ENCODE data around the gene MYH10.

The MYH10 gene

GRCh38 chr17:8602679-8603078, 27.8 kb downstream of the MYH10 start:
- no peak for DNase-seq

- no peak for DNase-seq
Measured at GRCh38 chr17:8599351-8600011, 31.0 kb downstream of the MYH10 start.

- DNase-seq: no peak
Measured at GRCh38 chr17:8598913-8599312, 31.6 kb downstream of the MYH10 start.

- no peak for DNase-seq
Measured at GRCh38 chr17:8593830-8594229, 36.7 kb downstream of the MYH10 start.

- no peak for DNase-seq
Measured at GRCh38 chr17:8593276-8593675, 37.2 kb downstream of the MYH10 start.

GRCh38 chr17:8588877-8589554, 41.5 kb downstream of the MYH10 start:
- DNase-seq: no peak

GRCh38 chr17:8586766-8587165, 43.8 kb downstream of the MYH10 start:
- no peak for DNase-seq

GRCh38 chr17:8585911-8586310, 44.6 kb downstream of the MYH10 start:
- no peak for DNase-seq

GRCh38 chr17:8583954-8584353, 46.6 kb downstream of the MYH10 start:
- DNase-seq: no peak

GRCh38 chr17:8580952-8581658, 49.4 kb downstream of the MYH10 start:
- no peak for DNase-seq

- DNase-seq: no peak
Measured at GRCh38 chr17:8577868-8578267, 52.7 kb downstream of the MYH10 start.

- DNase-seq: no peak
Measured at GRCh38 chr17:8576559-8577294, 53.8 kb downstream of the MYH10 start.

- peak; percentile 31 for DNase-seq
Measured at GRCh38 chr17:8574687-8575086, 55.8 kb downstream of the MYH10 start.

- peak; percentile 26 for DNase-seq
Measured at GRCh38 chr17:8572764-8573163, 57.8 kb downstream of the MYH10 start.

- DNase-seq: no peak
Measured at GRCh38 chr17:8563981-8564602, 66.4 kb downstream of the MYH10 start.

GRCh38 chr17:8563024-8563776, 67.3 kb downstream of the MYH10 start:
- no peak for DNase-seq

- DNase-seq: no peak
Measured at GRCh38 chr17:8558144-8558543, 72.4 kb downstream of the MYH10 start.

- DNase-seq: no peak
Measured at GRCh38 chr17:8557176-8557806, 73.2 kb downstream of the MYH10 start.

- DNase-seq: no peak
Measured at GRCh38 chr17:8556074-8556473, 74.5 kb downstream of the MYH10 start.

- no peak for DNase-seq
Measured at GRCh38 chr17:8555062-8555461, 75.5 kb downstream of the MYH10 start.

GRCh38 chr17:8552577-8553320, 77.8 kb downstream of the MYH10 start:
- DNase-seq: no peak
